Gastroesophageal sphincter (tissue), 3 donors: Measurements from ENCODE around the gene HTR6.

Experiments used
- CTCF ChIP-seq, 4 experiments: fragments of 200-600 bp in 2 of 4; fragments of 450-650 bp in 2 of 4; sonication (generic) in 1 of 4; IDR thresholded peaks; one replicate each; pipeline ENCODE4 v1.5.1; 2017 to 2019; ENCODE audit warnings: antibody characterized with exemption in 4 of 4, mild to moderate bottlenecking in 2 of 4, moderate library complexity in 2 of 4
- POLR2A ChIP-seq, 2 donors: fragments of 450-650 bp; IDR thresholded peaks; one replicate each; pipeline ENCODE4 v1.6.1; 2017; ENCODE audit warnings: antibody characterized with exemption in 2 of 2, mild to moderate bottlenecking in 2 of 2, moderate library complexity in 1 of 2
- POLR2AphosphoS5 ChIP-seq: sonication (generic); formaldehyde crosslinking; IDR thresholded peaks from one replicate; pipeline ENCODE4 v1.6.1; 2017; ENCODE audit warnings: antibody characterized with exemption

GRCh38 chr1:19717467-19717866 is 52.8 kb downstream of the HTR6 start:
- no peak for TF ChIP-seq POLR2AphosphoS5
- TF ChIP-seq CTCF (IDR thresholded peaks at IDR 0.05) = no peak
- TF ChIP-seq POLR2A (IDR thresholded peaks at IDR 0.05) = no peak
